Pancreas (tissue), 10 donors: ENCODE data around the gene SUCLG2. TPM values are rescaled to one million over a fixed set of nuclear protein-coding genes. Genes with fewer than 3 reads are reported as not detected.

ENCODE experiments used
- ATAC-seq, 4 donors: fragments of 200-7000 bp; cut with Tn5 transposase; one replicate each; pipeline versions ENCODE4 v1.8.0 to v1.9.1; 2020; ENCODE audit warnings: mild to moderate bottlenecking in 4 of 4, moderate library complexity in 4 of 4
- DNase-seq, 6 donors: peaks; one replicate each; pipeline ENCODE4 v3.0.0-alpha.2; 2020
- FAIRE-seq: peaks from 2 replicates; lab custom pipeline; 2012; peaks lifted over from hg19 to GRCh38; lab: Jason Lieb, UNC
- H3K27ac ChIP-seq, 4 donors: fragments of 200-600 bp; sonication (generic); 1 replicate in 3 of 4; 2 replicates in 1 of 4; pipeline versions ENCODE4 v1.5.0 to v1.8.0; 2020
- H3K27me3 ChIP-seq, 4 donors: fragments of 200-600 bp; one replicate each; pipeline ENCODE4 v1.8.0; 2021
- H3K36me3 ChIP-seq, 3 donors: fragments of 200-600 bp; sonication (generic) in 1 of 3; one replicate each; pipeline versions ENCODE4 v1.5.0 to v1.8.0; 2020 to 2021
- H3K4me1 ChIP-seq, 3 donors: fragments of 200-600 bp; one replicate each; pipeline ENCODE4 v1.8.0; 2021
- H3K4me3 ChIP-seq, 4 donors: fragments of 200-600 bp; sonication (generic) in 2 of 4; one replicate each; pipeline versions ENCODE4 v1.5.0 to v1.8.0; 2020 to 2021
- H3K9me3 ChIP-seq, 4 donors: fragments of 200-600 bp; one replicate each; pipeline ENCODE4 v1.8.0; 2021
- CTCF ChIP-seq, 4 donors: fragments of 200-600 bp; sonication (generic) in 3 of 4; IDR thresholded peaks; one replicate each; pipeline versions ENCODE4 v1.5.0 to v1.8.0; 2021; ENCODE audit warnings: antibody characterized with exemption in 4 of 4
- WGBS, 2 donors: extraction: QIAGEN DNeasy Blood & Tissue Kit; methylation state at CpG; one replicate each; pipeline ENCODE4 v1.1.7; 2013; 5-methylcytosine and 5-hydroxymethylcytosine counted together
- intact Hi-C, 3 donors: fragments of 100-400 bp; cut with DNase I; formaldehyde crosslinking; loops; one replicate each; pipeline versions ENCODE4 v1.11.1 to v1.14.2; 2022
- polyA plus RNA-seq, 2 donors: library from polyadenylated mRNA; stranded (reverse); fragments of 200-250 nt; gene quantifications; one replicate each; pipeline ENCODE4 v1.2.3, GENCODE V29; 2013
- total RNA-seq, 6 donors: library from RNA; stranded (reverse); fragmentation: NEBNext Ultra II Directional in 4 of 6; extraction: Animal tissue kit (Norgen Biotek cat#: 25700) in 4 of 6; gene quantifications; one replicate each; pipeline versions ENCODE4 v1.2.1 to v1.2.4, GENCODE V29; 2021 to 2023
- donor health status: healthy with polysubstance abuse.
- donor health status: DM: no; HTN: no; CAD: no; lungs with moderate emphysema.
- donor health status: DM: no; HTN: no; CAD: no.
- donor health status: control.
- donor health status: control.
- donor health status: Bipolar disorder and iron deficiency.
- donor health status: DM: yes; HTN: yes; CAD: no.
- donor health status: DM: no; HTN: no; CAD: no.
- donor health status: DM: no; HTN: no; CAD: no.
- donor health status: DM: yes; HTN: yes; CAD: no.

SUCLG2 gene
- total and polyA plus RNA-seq, 8 donors, result 16.4 to 34.4 (median 28.9) TPM

- intact Hi-C loops, result no loop called here
These were observed 93.1 kb downstream of the SUCLG2 start for GRCh38 chr3:67561266-67561665.

DNA sequence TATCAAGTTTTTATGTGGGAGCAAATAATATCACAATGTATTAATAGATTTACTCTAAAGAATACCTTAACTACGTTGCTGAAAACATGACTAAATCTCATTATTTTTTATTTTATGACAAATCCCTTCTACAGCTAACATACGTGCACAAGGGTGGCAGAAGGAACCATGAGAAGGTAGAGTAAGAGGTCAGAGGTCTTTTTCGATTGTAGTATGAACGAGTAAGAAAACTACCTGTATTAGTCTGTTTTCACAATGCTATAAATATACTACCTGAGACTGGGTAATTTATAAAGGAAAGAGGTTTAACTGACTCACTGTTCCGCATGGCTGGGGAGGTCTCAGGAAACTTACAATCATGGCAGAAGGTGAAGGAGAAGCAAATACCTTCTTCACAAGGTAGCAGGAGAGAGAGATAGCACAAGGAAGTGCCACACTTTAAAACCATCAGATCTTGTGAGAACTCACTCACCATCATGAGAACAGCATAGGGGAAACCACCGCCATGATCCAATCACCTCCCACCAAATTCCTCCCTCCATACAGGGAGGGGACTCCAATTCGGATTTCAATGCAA, 95.3 kb downstream of the SUCLG2 start:
- H3K4me3 ChIP-seq, result no peak overlapping the region
- no peak for TF ChIP-seq CTCF (IDR thresholded peaks at IDR 0.05)
- no peaks in the 10 kb centered on the region for H3K4me1 ChIP-seq
- ATAC-seq, result no peak
- no peak for DNase-seq
- intact Hi-C loops, result no loop called here
- H3K9me3 ChIP-seq, result no peaks in the 10 kb centered on the region
- no peaks in the 10 kb centered on the region for H3K27me3 ChIP-seq
- no peak overlapping the region for H3K27ac ChIP-seq
- no peaks in the 10 kb centered on the region for H3K36me3 ChIP-seq
- 91 to 97% methylated on average over 7 of the region's 7 CpGs for WGBS, 2 donors
- FAIRE-seq, result no peak

More at GRCh38 chr3:67561266-67561665, 93.1 kb downstream of the SUCLG2 start:
- WGBS, 2 donors, result 31 to 82% methylated on average over 1 of the region's 1 CpG
- no peak for FAIRE-seq
- H3K36me3 ChIP-seq, result no peaks in the 10 kb centered on the region
- H3K4me3 ChIP-seq, result no peak overlapping the region
- H3K27me3 ChIP-seq, result no peaks in the 10 kb centered on the region
- no peaks in the 10 kb centered on the region for H3K9me3 ChIP-seq
- no peak for DNase-seq
- no peaks in the 10 kb centered on the region for H3K4me1 ChIP-seq
- H3K27ac ChIP-seq, result no peak overlapping the region
- no peak for TF ChIP-seq CTCF (IDR thresholded peaks at IDR 0.05)
- no peak for ATAC-seq

- WGBS, 2 donors, result 87 to 91% methylated on average over 4 of the region's 4 CpGs
These were observed 96.0 kb downstream of the SUCLG2 start for GRCh38 chr3:67558426-67558825.

DNA sequence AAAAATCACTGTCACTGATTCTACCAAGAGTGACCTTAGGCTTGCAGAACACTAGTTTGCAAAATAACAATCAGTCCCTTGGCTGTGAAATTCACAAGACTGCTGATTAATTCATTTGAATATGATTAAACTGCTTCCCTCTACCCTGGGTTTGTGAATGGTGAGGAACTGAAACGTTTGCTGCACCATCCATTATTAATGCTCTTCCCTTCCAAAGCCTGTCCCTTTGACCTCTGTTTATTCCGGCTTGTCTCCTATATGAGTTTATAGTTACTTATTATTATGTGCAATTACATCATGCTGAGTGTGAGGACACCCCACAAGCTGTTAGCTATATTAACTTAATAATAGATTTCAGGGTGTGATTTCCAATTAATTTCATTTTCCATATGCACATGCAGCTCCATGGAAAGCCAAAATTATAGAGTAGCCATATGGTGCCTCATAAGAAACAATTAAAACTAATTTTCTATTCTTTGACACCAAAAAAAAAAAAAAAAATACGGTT, 96.5 kb downstream of the SUCLG2 start:
- DNase-seq, result no peak
- FAIRE-seq, result no peak
- Histone ChIP-seq H3K36me3 (no peaks in the 10 kb centered on the region), H3K9me3 (no peaks in the 10 kb centered on the region), H3K4me1 (no peaks in the 10 kb centered on the region), H3K27ac (no peak overlapping the region), H3K27me3 (no peaks in the 10 kb centered on the region), H3K4me3 (no peak overlapping the region)
- 81 to 85% methylated on average over 3 of the region's 3 CpGs for WGBS, 2 donors
- intact Hi-C loops, result no loop called here
- no peak for ATAC-seq
- no peak for TF ChIP-seq CTCF (IDR thresholded peaks at IDR 0.05)

More at GRCh38 chr3:67558426-67558825, 96.0 kb downstream of the SUCLG2 start:
- no peaks in the 10 kb centered on the region for H3K27me3 ChIP-seq
- H3K4me3 ChIP-seq, result no peak overlapping the region
- no peaks in the 10 kb centered on the region for H3K4me1 ChIP-seq
- H3K9me3 ChIP-seq, result no peaks in the 10 kb centered on the region
- intact Hi-C loops, result no loop called here
- H3K27ac ChIP-seq, result no peak overlapping the region
- ATAC-seq (peak in 2 of 4 donors; percentile 35 to 38), FAIRE-seq (no peak), DNase-seq (no peak)
- H3K36me3 ChIP-seq, result no peaks in the 10 kb centered on the region
- no peak for TF ChIP-seq CTCF (IDR thresholded peaks at IDR 0.05)

GRCh38 chr3:67551361-67552016, 102.9 kb downstream of the SUCLG2 start:
- Histone ChIP-seq H3K4me3 (no peak overlapping the region), H3K36me3 (no peaks in the 10 kb centered on the region), H3K27me3 (no peaks in the 10 kb centered on the region), H3K27ac (no peak overlapping the region), H3K9me3 (no peaks in the 10 kb centered on the region), H3K4me1 (no peaks in the 10 kb centered on the region)
- intact Hi-C loops, result no loop called here
- no peak for TF ChIP-seq CTCF (IDR thresholded peaks at IDR 0.05)
- WGBS, 2 donors, result 67 to 72% methylated on average over 6 of the region's 6 CpGs
- FAIRE-seq (no peak), ATAC-seq (no peak), DNase-seq (no peak)
